ENCODE data around the gene SERPINA1.
"Not testable (repeated sequence)": the region's sequence is repeated elsewhere in the genome, so short reads cannot be mapped to it uniquely, and the experiment has no call there.

Gene SERPINA1

GRCh38 chr14:94388384-94389103 is at the start of gene SERPINA1:
TSS of gene SERPINA1 (minus strand) at chr14:94388602. CDS start at chr14:94383237, 5,365 bp downstream.
- no peak for DNase-seq

GRCh38 chr14:94428610-94429009 is 40.2 kb upstream of the SERPINA1 start:
- DNase-seq = no peak

GRCh38 chr14:94427016-94427613 is 38.7 kb upstream of the SERPINA1 start:
- no peak for DNase-seq

- DNase-seq = no peak
Measured at GRCh38 chr14:94426526-94426925, 38.1 kb upstream of the SERPINA1 start.

GRCh38 chr14:94424371-94424770 is 36.0 kb upstream of the SERPINA1 start:
- DNase-seq = no peak

- DNase-seq = no peak
Measured at GRCh38 chr14:94423453-94424056, 35.2 kb upstream of the SERPINA1 start.

GRCh38 chr14:94421316-94421715 is 32.9 kb upstream of the SERPINA1 start:
- no peak for DNase-seq

- not testable (repeated sequence) for DNase-seq
Measured at GRCh38 chr14:94417497-94418205, 29.2 kb upstream of the SERPINA1 start.

- no peak for DNase-seq
Measured at GRCh38 chr14:94412671-94413638, 24.6 kb upstream of the SERPINA1 start.

GRCh38 chr14:94411638-94412037 is 23.2 kb upstream of the SERPINA1 start:
- no peak for DNase-seq

GRCh38 chr14:94409430-94409829 is 21.0 kb upstream of the SERPINA1 start:
- not testable (repeated sequence) for DNase-seq

GRCh38 chr14:94408546-94409095 is 20.2 kb upstream of the SERPINA1 start:
- DNase-seq = no peak

GRCh38 chr14:94407906-94408305 is 19.5 kb upstream of the SERPINA1 start:
- no peak for DNase-seq

- DNase-seq = no peak
Measured at GRCh38 chr14:94406910-94407309, 18.5 kb upstream of the SERPINA1 start.

GRCh38 chr14:94405486-94405885 is 17.1 kb upstream of the SERPINA1 start:
- no peak for DNase-seq

- no peak for DNase-seq
Measured at GRCh38 chr14:94404561-94404960, 16.2 kb upstream of the SERPINA1 start.

GRCh38 chr14:94403312-94403932 is 15.0 kb upstream of the SERPINA1 start:
- no peak for DNase-seq

GRCh38 chr14:94401083-94401482 is 12.7 kb upstream of the SERPINA1 start:
- DNase-seq = no peak

- no peak for DNase-seq
Measured at GRCh38 chr14:94400422-94400841, 12.0 kb upstream of the SERPINA1 start.

- no peak for DNase-seq
Measured at GRCh38 chr14:94398536-94398935, 10.1 kb upstream of the SERPINA1 start.

GRCh38 chr14:94398182-94398479 is 9.7 kb upstream of the SERPINA1 start:
- DNase-seq = no peak

Measured in SIG-M5 (cell line).